SK-N-MC (cell line): ENCODE results near the gene CNRIP1.

Experiments
- EZH2 ChIP-seq: fragments of 200-600 bp; sonication (generic); IDR thresholded peaks from one replicate; pipeline ENCODE4 v1.6.1; 2017; ENCODE audit warnings: antibody characterized with exemption
- FOXP2 ChIP-seq: optimal IDR thresholded peaks from 2 replicates; pipeline ENCODE3; 2011; ENCODE audit warnings: mild to moderate bottlenecking, moderate library complexity; ENCODE audit not compliant: insufficient read depth; ENCODE audit errors: extremely low read length, control extremely low read depth
- POLR2AphosphoS5 ChIP-seq: IDR thresholded peaks from 2 replicates; pipeline ENCODE4 v1.6.1; 2012; ENCODE audit warnings: mild to moderate bottlenecking, low read depth, low read length, borderline replicate concordance

DNA sequence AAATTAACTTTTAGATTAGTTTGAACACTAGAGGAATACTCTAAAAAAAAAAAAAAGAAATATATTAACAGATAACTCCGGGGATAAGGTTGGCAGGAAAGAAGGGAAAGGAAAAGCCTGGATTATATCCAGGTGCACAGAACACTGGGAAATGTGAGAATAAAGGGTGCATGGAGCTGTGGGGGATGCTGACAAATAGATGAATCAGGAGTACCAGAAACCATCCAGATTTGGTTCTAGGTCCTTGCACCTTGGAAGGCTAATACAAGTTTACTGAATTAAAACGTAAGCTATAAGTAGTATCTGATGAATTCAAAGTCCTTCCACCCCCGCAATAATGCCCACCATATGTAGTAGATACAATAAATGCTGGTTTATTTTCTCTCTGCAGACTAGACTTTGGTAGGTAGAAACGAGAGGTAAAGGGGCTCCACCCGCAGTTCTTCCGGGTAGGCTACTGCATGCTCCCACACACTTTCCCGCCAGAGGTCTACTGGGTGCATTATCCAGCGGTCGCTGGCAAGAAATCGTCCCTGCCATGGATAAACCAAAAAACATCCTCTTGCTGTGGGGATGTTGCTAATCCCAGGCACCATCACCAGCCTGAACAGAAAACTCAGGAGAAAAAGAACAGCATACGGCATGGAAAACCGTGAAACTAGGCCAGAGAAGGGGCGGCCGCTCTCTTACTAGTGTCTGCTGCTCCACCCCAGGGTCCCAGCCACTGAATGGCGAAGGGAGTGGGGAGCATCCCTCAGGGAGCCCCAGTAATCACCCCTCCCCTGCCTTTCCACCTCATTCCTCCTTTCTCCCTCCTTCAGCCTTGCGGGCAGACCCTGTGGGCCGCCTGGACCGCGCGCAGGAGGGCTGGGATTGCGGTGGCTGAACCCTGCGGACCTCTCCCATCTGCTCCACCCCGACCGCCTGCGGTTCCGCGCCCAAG lies 1.5 kb downstream of the CNRIP1 start:
- TF ChIP-seq POLR2AphosphoS5 (no peak), EZH2 (no peak), FOXP2 (no peak)
